Transverse colon (tissue), 3 donors: ENCODE data around the gene RMND1.

ENCODE experiments used
- EP300 ChIP-seq: sonication (generic); formaldehyde crosslinking; IDR thresholded peaks from one replicate; pipeline ENCODE4 v1.6.1; 2017; ENCODE audit warnings: antibody characterized with exemption, low read depth
- POLR2A ChIP-seq: fragments of 450-650 bp; IDR thresholded peaks from one replicate; pipeline ENCODE4 v1.6.1; 2016; ENCODE audit warnings: antibody characterized with exemption, mild to moderate bottlenecking, moderate library complexity
- TF ChIP-seq, protein P1 (sequence below), 5 experiments: fragments of 200-600 bp in 3 of 5; fragments of 450-650 bp in 2 of 5; sonication (generic) in 3 of 5; IDR thresholded peaks; 1 replicate in 2 of 5; 2 replicates in 3 of 5; pipeline ENCODE4 v1.5.1; 2016 to 2017; ENCODE audit warnings: antibody characterized with exemption in 5 of 5, inconsistent platforms in 3 of 5, mild to moderate bottlenecking in 2 of 5, moderate library complexity in 1 of 5

DNA sequence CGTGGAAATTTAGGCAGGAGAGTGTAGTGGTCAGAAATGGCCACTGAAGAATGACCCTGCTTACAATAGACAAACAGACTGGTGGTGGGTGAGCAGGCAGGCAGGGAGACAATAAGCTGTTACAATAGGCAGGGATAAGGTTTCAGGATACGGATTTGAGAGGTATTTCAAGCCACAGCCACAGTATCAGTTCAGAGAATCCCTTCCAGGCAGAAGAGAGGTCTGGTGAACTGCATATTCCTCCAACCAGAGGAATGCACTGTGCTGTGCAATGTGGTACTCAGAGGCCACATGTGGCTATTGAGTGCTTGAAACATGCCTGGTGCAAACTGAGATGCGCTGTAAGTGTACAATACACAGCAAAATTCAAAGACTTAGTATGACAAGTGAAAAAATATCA, 20.6 kb downstream of the RMND1 start:
- TF ChIP-seq, protein P1, sequence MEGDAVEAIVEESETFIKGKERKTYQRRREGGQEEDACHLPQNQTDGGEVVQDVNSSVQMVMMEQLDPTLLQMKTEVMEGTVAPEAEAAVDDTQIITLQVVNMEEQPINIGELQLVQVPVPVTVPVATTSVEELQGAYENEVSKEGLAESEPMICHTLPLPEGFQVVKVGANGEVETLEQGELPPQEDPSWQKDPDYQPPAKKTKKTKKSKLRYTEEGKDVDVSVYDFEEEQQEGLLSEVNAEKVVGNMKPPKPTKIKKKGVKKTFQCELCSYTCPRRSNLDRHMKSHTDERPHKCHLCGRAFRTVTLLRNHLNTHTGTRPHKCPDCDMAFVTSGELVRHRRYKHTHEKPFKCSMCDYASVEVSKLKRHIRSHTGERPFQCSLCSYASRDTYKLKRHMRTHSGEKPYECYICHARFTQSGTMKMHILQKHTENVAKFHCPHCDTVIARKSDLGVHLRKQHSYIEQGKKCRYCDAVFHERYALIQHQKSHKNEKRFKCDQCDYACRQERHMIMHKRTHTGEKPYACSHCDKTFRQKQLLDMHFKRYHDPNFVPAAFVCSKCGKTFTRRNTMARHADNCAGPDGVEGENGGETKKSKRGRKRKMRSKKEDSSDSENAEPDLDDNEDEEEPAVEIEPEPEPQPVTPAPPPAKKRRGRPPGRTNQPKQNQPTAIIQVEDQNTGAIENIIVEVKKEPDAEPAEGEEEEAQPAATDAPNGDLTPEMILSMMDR (IDR thresholded peaks at IDR 0.05) = no peak
- no peak for TF ChIP-seq EP300
- no peak for TF ChIP-seq POLR2A
